T-cell (primary cell): ENCODE data around the gene TTC1. TPM values are rescaled to one million over a fixed set of nuclear protein-coding genes. Genes with fewer than 3 reads are reported as not detected.

Experiments
- ATAC-seq, 4 experiments: fragments of 200-7000 bp in 3 of 4; fragments of 150-1000 bp in 1 of 4; cut with Tn5 transposase; replicated peaks in 1 of 4; 1 replicate in 3 of 4; 2 replicates in 1 of 4; pipeline ENCODE4 v1.10.0; 2021; ENCODE audit warnings: moderate library complexity in 3 of 4, mild to moderate bottlenecking in 2 of 4, moderate number of reproducible peaks in 1 of 4
- CTCF ChIA-PET, 2 donors: fragments of 300-600 bp; sonication (Branson Sonifier 250); formaldehyde crosslinking; loops; one replicate each; lab custom pipeline; 2022; ENCODE audit warnings: antibody characterized with exemption in 2 of 2; lab: Charles Lee
- POLR2A ChIA-PET, 2 donors: fragments of 300-600 bp; sonication (Branson Sonifier 250); formaldehyde crosslinking; loops; one replicate each; lab custom pipeline; 2022; ENCODE audit warnings: antibody characterized with exemption in 2 of 2; lab: Charles Lee
- DNase-seq, 35 experiments: peaks; one replicate each; pipeline versions ENCODE4 v3.0.0 to v3.0.0-alpha.2; 2013 to 2023
- H3K27ac ChIP-seq: one replicate; pipeline ENCODE4 v1.5.1; 2013; ENCODE audit warnings: low read length
- H3K27me3 ChIP-seq, 2 experiments: replicated peaks in 1 of 2; 1 replicate in 1 of 2; 2 replicates in 1 of 2; pipeline versions ENCODE4 v1.6.1 to v1.7.0; 2013; ENCODE audit warnings: low read length in 1 of 2, mixed read lengths in 1 of 2; ENCODE audit not compliant: control insufficient read depth in 2 of 2, insufficient read depth in 2 of 2; ENCODE audit errors: extremely low read depth in 1 of 2
- H3K36me3 ChIP-seq, 2 donors: 1 replicate in 1 of 2; 2 replicates in 1 of 2; pipeline versions ENCODE4 v1.6.1 to v1.7.0; 2013; ENCODE audit warnings: low read length in 1 of 2; ENCODE audit not compliant: control insufficient read depth in 2 of 2, insufficient read depth in 1 of 2; ENCODE audit errors: extremely low read depth in 1 of 2
- H3K4me1 ChIP-seq, 2 experiments: 1 replicate in 1 of 2; 2 replicates in 1 of 2; pipeline versions ENCODE4 v1.6.1 to v1.7.0; 2013; ENCODE audit warnings: low read length in 2 of 2, mixed read lengths in 1 of 2; ENCODE audit not compliant: insufficient read depth in 2 of 2, control insufficient read depth in 1 of 2; ENCODE audit errors: extremely low read depth in 1 of 2
- H3K4me3 ChIP-seq, 2 donors: 1 replicate in 1 of 2; 2 replicates in 1 of 2; pipeline versions ENCODE4 v1.5.1 to v1.7.0; 2013; ENCODE audit warnings: mild to moderate bottlenecking in 2 of 2, low read length in 1 of 2, moderate library complexity in 1 of 2; ENCODE audit not compliant: control insufficient read depth in 1 of 2; ENCODE audit errors: extremely low read depth in 1 of 2
- H3K9me3 ChIP-seq: 2 replicates; pipeline ENCODE4 v1.7.0; 2013
- H3K27ac Mint-ChIP-seq, 2 donors: one replicate each; pipeline ENCODE4 v1.8.0; 2020 to 2021; ENCODE audit warnings: mild to moderate bottlenecking in 2 of 2, mixed read lengths in 2 of 2
- H3K27me3 Mint-ChIP-seq, 2 donors: one replicate each; pipeline ENCODE4 v1.8.0; 2021 to 2022; ENCODE audit warnings: mixed read lengths in 2 of 2
- H3K36me3 Mint-ChIP-seq: one replicate; pipeline ENCODE4 v1.8.0; 2021; ENCODE audit warnings: mixed read lengths
- H3K4me1 Mint-ChIP-seq, 3 donors: one replicate each; pipeline ENCODE4 v1.8.0; 2020 to 2022; ENCODE audit warnings: mixed read lengths in 3 of 3, mild to moderate bottlenecking in 1 of 3
- H3K4me3 Mint-ChIP-seq, 3 donors: one replicate each; pipeline ENCODE4 v1.8.0; 2020 to 2022; ENCODE audit warnings: mild to moderate bottlenecking in 3 of 3, mixed read lengths in 3 of 3, moderate library complexity in 3 of 3
- H3K9me3 Mint-ChIP-seq, 3 donors: one replicate each; pipeline ENCODE4 v1.8.0; 2020 to 2022; ENCODE audit warnings: mixed read lengths in 3 of 3
- WGBS: methylation state at CpG from one replicate; pipeline ENCODE4 v1.1.5; 2013; ENCODE audit warnings: missing lambda C conversion rate; ENCODE audit not compliant: insufficient coverage; 5-methylcytosine and 5-hydroxymethylcytosine counted together
- total RNA-seq, 35 experiments: library from RNA in 6 of 35; stranded (reverse) in 6 of 35; fragments of 120-200 nt in 1 of 35; gene quantifications; one replicate each; pipeline versions ENCODE4 v1.2.1 to v1.2.4 and lab custom pipeline; 2013 to 2026

TTC1 gene
- total RNA-seq, 5 donors from 2014 or later (not counting 1 experiment from before 2014, with no cell fraction given) = 25.4 to 43.6 (median 37.3) TPM

- DNase-seq (no peak), ATAC-seq (no peak)
- ChIA-PET POLR2A (no interaction called here), CTCF (no interaction called here)
- H3K27me3 ChIP-seq = no peaks in the 10 kb centered on the region
- H3K4me3 ChIP-seq = no peak overlapping the region
- H3K9me3 ChIP-seq = no peaks in the 10 kb centered on the region
- no peaks in the 10 kb centered on the region for H3K4me1 ChIP-seq
- Mint-ChIP-seq H3K27ac (no peak overlapping the region), H3K36me3 (peaks cover 60% of the 10 kb centered on the region), H3K9me3 (no peaks in the 10 kb centered on the region), H3K4me1 (peaks cover 0 to 5% (median 4%) of the 10 kb centered on the region in 3 donors), H3K4me3 (no peak overlapping the region), H3K27me3 (no peaks in the 10 kb centered on the region)
- WGBS = no CpG with 5 or more reads among the region's 3 CpGs
- H3K36me3 ChIP-seq = peaks cover 0 to 38% of the 10 kb centered on the region in 2 donors
- no peak overlapping the region for H3K27ac ChIP-seq
Measured at GRCh38 chr5:160042671-160043070, 33.7 kb downstream of the TTC1 start.

- DNase-seq = no peak
- 100% methylated on average over 1 of the region's 1 CpG for WGBS
- no peaks in the 10 kb centered on the region for H3K27me3 ChIP-seq
- Mint-ChIP-seq H3K36me3 (peaks cover 62% of the 10 kb centered on the region), H3K4me1 (peaks cover 0 to 5% (median 4%) of the 10 kb centered on the region in 3 donors), H3K27ac (no peak overlapping the region), H3K4me3 (no peak overlapping the region), H3K27me3 (no peaks in the 10 kb centered on the region), H3K9me3 (no peaks in the 10 kb centered on the region)
- ATAC-seq = no peak
- no peak overlapping the region for H3K27ac ChIP-seq
- no peak overlapping the region for H3K4me3 ChIP-seq
- H3K4me1 ChIP-seq = no peaks in the 10 kb centered on the region
- H3K36me3 ChIP-seq = peaks cover 0 to 39% of the 10 kb centered on the region in 2 donors
- ChIA-PET CTCF (no interaction called here), POLR2A (interaction anchor here in 1 of 2 donors (0.6 kb wide), 1 partner anchor 375 kb away, joined by 4 read pairs; no protein-coding TSS in a partner anchor)
- H3K9me3 ChIP-seq = no peaks in the 10 kb centered on the region
Measured at GRCh38 chr5:160044391-160044804, 35.5 kb downstream of the TTC1 start.

DNA sequence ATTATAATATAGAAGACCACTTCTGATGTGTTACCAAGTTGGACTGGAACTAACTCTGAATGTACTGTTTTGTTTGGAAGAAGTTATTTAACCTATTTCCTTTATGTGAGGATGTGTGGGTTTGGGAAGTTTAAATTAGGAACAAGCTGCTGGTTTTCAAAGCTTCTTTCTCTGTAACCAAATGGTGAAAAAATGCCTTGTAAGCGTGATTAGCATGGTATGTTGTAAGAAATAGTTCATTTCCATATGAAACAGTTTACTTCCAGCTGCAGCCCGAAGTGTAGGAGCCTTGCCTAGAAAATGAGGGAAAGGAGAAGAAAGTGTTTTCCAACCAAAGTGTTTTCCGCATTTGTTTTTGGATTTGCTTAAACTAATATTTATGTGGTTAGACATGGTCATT lies 36.0 kb downstream of the TTC1 start:
- H3K27ac Mint-ChIP-seq = no peak overlapping the region

GRCh38 chr5:160047423-160047822 lies 38.5 kb downstream of the TTC1 start:
- Histone ChIP-seq H3K36me3 (peaks cover 6 to 50% of the 10 kb centered on the region in 2 donors), H3K4me1 (no peaks in the 10 kb centered on the region), H3K4me3 (no peak overlapping the region), H3K27me3 (no peaks in the 10 kb centered on the region), H3K27ac (no peak overlapping the region), H3K9me3 (no peaks in the 10 kb centered on the region)
- no peak overlapping the region for H3K27ac Mint-ChIP-seq
- 100% methylated on average over 3 of the region's 3 CpGs for WGBS
- CTCF ChIA-PET = no interaction called here
- POLR2A ChIA-PET = no interaction called here
- H3K9me3 Mint-ChIP-seq = no peaks in the 10 kb centered on the region
- no peak overlapping the region for H3K4me3 Mint-ChIP-seq
- no peaks in the 10 kb centered on the region for H3K27me3 Mint-ChIP-seq
- DNase-seq = no peak
- ATAC-seq = no peak
- peaks cover 76% of the 10 kb centered on the region for H3K36me3 Mint-ChIP-seq
- peaks cover 0 to 5% (median 4%) of the 10 kb centered on the region in 3 donors for H3K4me1 Mint-ChIP-seq

More for the DNA sequence above, 36.0 kb downstream of the TTC1 start:
- ATAC-seq (no peak), DNase-seq (no peak)
- POLR2A ChIA-PET = interaction anchor here in 1 of 2 donors (0.6 kb wide), 1 partner anchor 374 kb away, joined by 4 read pairs; no protein-coding TSS in a partner anchor
- Histone ChIP-seq H3K27ac (no peak overlapping the region), H3K36me3 (peaks cover 3 to 41% of the 10 kb centered on the region in 2 donors), H3K4me3 (no peak overlapping the region), H3K27me3 (no peaks in the 10 kb centered on the region), H3K4me1 (no peaks in the 10 kb centered on the region), H3K9me3 (no peaks in the 10 kb centered on the region)
- Mint-ChIP-seq H3K4me1 (peaks cover 0 to 5% (median 4%) of the 10 kb centered on the region in 3 donors), H3K9me3 (no peaks in the 10 kb centered on the region), H3K4me3 (no peak overlapping the region), H3K27me3 (no peaks in the 10 kb centered on the region), H3K36me3 (peaks cover 65% of the 10 kb centered on the region)
- no CpG with 5 or more reads among the region's 3 CpGs for WGBS
- CTCF ChIA-PET = interaction anchor here in 1 of 2 donors (0.6 kb wide), 1 partner anchor 345 kb away, joined by 3 read pairs; no protein-coding TSS in a partner anchor

DNA sequence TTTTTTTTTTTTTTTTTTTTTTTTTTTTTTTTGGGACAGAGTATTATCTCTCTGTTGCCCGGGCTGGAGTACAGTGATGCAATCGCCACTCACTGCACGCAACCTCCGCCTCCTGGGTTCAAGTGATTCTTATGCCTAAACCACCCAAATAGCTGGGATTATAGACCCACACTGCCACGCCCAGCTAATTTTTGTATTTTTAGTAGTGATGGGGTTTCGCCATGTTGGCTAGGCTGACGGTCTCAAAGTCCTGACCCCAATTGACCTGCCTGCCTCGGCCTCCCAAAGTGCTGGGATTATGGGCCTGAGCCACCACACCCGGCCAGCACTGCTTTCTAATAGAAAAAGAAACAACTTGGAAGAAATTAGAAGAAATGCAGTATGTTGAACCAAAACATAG lies 39.2 kb downstream of the TTC1 start:
- ChIA-PET CTCF (interaction anchor here in 1 of 2 donors (0.5 kb wide), 1 partner anchor 139 kb away, joined by 5 read pairs; no protein-coding TSS in a partner anchor), POLR2A (no interaction called here)
- no peak overlapping the region for H3K27ac Mint-ChIP-seq
- 100% methylated on average over 1 of the region's 9 CpGs for WGBS
- peaks cover 0 to 5% (median 4%) of the 10 kb centered on the region in 3 donors for H3K4me1 Mint-ChIP-seq
- Histone ChIP-seq H3K4me3 (no peak overlapping the region), H3K4me1 (no peaks in the 10 kb centered on the region), H3K27me3 (no peaks in the 10 kb centered on the region), H3K27ac (no peak overlapping the region), H3K36me3 (peaks cover 6 to 57% of the 10 kb centered on the region in 2 donors), H3K9me3 (no peaks in the 10 kb centered on the region)
- ATAC-seq = no peak
- H3K36me3 Mint-ChIP-seq = peaks cover 77% of the 10 kb centered on the region
- H3K4me3 Mint-ChIP-seq = no peak overlapping the region
- no peak for DNase-seq
- H3K9me3 Mint-ChIP-seq = no peaks in the 10 kb centered on the region
- H3K27me3 Mint-ChIP-seq = no peaks in the 10 kb centered on the region

DNA sequence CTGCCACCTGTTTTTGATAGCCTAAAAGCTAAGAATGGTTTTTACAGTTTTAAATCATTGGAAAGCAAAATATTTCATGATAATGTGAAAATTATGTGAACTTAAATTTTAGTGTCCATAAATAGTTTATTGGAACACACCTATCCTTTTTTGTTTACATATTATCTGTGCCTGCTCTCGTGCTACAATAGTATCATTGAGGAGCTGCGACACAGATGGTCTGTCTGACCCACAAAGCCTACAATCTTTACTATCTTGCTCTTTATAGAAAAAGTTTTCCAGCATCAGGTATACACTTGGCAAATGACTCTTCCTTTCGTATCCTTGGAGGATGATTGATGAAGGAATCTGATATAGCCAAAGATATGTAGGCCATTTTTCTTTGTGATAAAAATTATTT lies 40.2 kb downstream of the TTC1 start:
- ChIA-PET CTCF (interaction anchor here (1.2 kb wide), 2 partner anchors 27 kb away, joined by 3 read pairs; no protein-coding TSS in a partner anchor), POLR2A (no interaction called here)
- Histone ChIP-seq H3K9me3 (no peaks in the 10 kb centered on the region), H3K27me3 (no peaks in the 10 kb centered on the region), H3K36me3 (peaks cover 6 to 65% of the 10 kb centered on the region in 2 donors), H3K4me3 (no peak overlapping the region), H3K4me1 (no peaks in the 10 kb centered on the region), H3K27ac (no peak overlapping the region)
- Mint-ChIP-seq H3K9me3 (no peaks in the 10 kb centered on the region), H3K4me3 (no peak overlapping the region), H3K27ac (no peak overlapping the region), H3K27me3 (no peaks in the 10 kb centered on the region), H3K4me1 (peaks cover 0 to 4% (median 3%) of the 10 kb centered on the region in 3 donors), H3K36me3 (peaks cover 75% of the 10 kb centered on the region)
- DNase-seq (no peak), ATAC-seq (no peak)
- no CpG with 5 or more reads among the region's 3 CpGs for WGBS
